Midbrain (tissue), 1 donor: ENCODE measurements around the gene PRMT3.
"Not testable (repeated sequence)": the region's sequence is repeated elsewhere in the genome, so short reads cannot be mapped to it uniquely, and the experiment has no call there.

ENCODE experiments used
- DNase-seq: peaks from one replicate; lab custom pipeline; 2025; lab: John Stamatoyannopoulos, UW

PRMT3 gene

GRCh38 chr11:20387261-20388095 lies at the start of gene PRMT3:
TSS of gene PRMT3 (plus strand) at chr11:20387716. CDS start at chr11:20387747, 31 bp downstream.
- DNase-seq, result peak; percentile 96

GRCh38 chr11:20342347-20343141 lies 45.0 kb upstream of the PRMT3 start:
- DNase-seq, result no peak

- DNase-seq, result no peak
Measured at GRCh38 chr11:20351136-20351535, 36.4 kb upstream of the PRMT3 start.

GRCh38 chr11:20351751-20352262 lies 35.7 kb upstream of the PRMT3 start:
- DNase-seq, result no peak

- peak; percentile 73 for DNase-seq
Measured at GRCh38 chr11:20353829-20354434, 33.6 kb upstream of the PRMT3 start.

GRCh38 chr11:20355221-20356219 lies 32.0 kb upstream of the PRMT3 start:
- peak; percentile 35 for DNase-seq

GRCh38 chr11:20357150-20357549 lies 30.4 kb upstream of the PRMT3 start:
- no peak for DNase-seq

- no peak for DNase-seq
Measured at GRCh38 chr11:20360650-20361049, 26.9 kb upstream of the PRMT3 start.

GRCh38 chr11:20362481-20362880 lies 25.0 kb upstream of the PRMT3 start:
- no peak for DNase-seq

- DNase-seq, result no peak
Measured at GRCh38 chr11:20363149-20363499, 24.4 kb upstream of the PRMT3 start.

GRCh38 chr11:20363500-20364340 lies 23.8 kb upstream of the PRMT3 start, which contains the start of gene HTATIP2:
TSS of gene HTATIP2 (plus strand) at chr11:20363714. CDS start at chr11:20364238, 524 bp downstream.
- peak; percentile 73 for DNase-seq

- DNase-seq, result peak; percentile 61
Measured at GRCh38 chr11:20364341-20364792, 23.1 kb upstream of the PRMT3 start.

- not testable (repeated sequence) for DNase-seq
Measured at GRCh38 chr11:20365465-20365864, 22.1 kb upstream of the PRMT3 start.

GRCh38 chr11:20367313-20367948 lies 20.1 kb upstream of the PRMT3 start:
- peak; percentile 59 for DNase-seq

GRCh38 chr11:20368438-20368837 lies 19.1 kb upstream of the PRMT3 start:
- peak; percentile 37 for DNase-seq

- DNase-seq, result no peak
Measured at GRCh38 chr11:20369826-20370225, 17.7 kb upstream of the PRMT3 start.

- DNase-seq, result no peak
Measured at GRCh38 chr11:20372081-20372626, 15.4 kb upstream of the PRMT3 start.

- no peak for DNase-seq
Measured at GRCh38 chr11:20373147-20373546, 14.4 kb upstream of the PRMT3 start.

GRCh38 chr11:20373568-20374209 lies 13.8 kb upstream of the PRMT3 start:
- DNase-seq, result no peak
